Ishikawa (cell line): ENCODE measurements around the gene PHOSPHO1.

Source experiments
- CEBPB ChIP-seq: IDR thresholded peaks from 2 replicates; pipeline ENCODE4 v1.6.1; 2012
- CREB1 ChIP-seq: IDR thresholded peaks from 2 replicates; pipeline ENCODE4 v1.6.1; 2012; ENCODE audit warnings: low read depth
- EP300 ChIP-seq: IDR thresholded peaks from 2 replicates; pipeline ENCODE4 v1.6.1; 2012; ENCODE audit warnings: borderline replicate concordance
- FOXM1 ChIP-seq: IDR thresholded peaks from 2 replicates; pipeline ENCODE4 v1.6.1; 2012; ENCODE audit warnings: low read depth, borderline replicate concordance
- NFIC ChIP-seq: IDR thresholded peaks from 2 replicates; pipeline ENCODE4 v1.6.1; 2012
- RAD21 ChIP-seq: IDR thresholded peaks from 2 replicates; pipeline ENCODE4 v1.6.1; 2012; ENCODE audit warnings: low read depth
- REST ChIP-seq: IDR thresholded peaks from 2 replicates; pipeline ENCODE4 v1.6.1; 2012; ENCODE audit warnings: low read depth, mild to moderate bottlenecking
- TAF1 ChIP-seq: IDR thresholded peaks from 2 replicates; pipeline ENCODE4 v1.6.1; 2012; ENCODE audit warnings: low read depth, mild to moderate bottlenecking
- YY1 ChIP-seq: IDR thresholded peaks from 2 replicates; pipeline ENCODE4 v1.6.1; 2012; ENCODE audit warnings: low read depth

DNA sequence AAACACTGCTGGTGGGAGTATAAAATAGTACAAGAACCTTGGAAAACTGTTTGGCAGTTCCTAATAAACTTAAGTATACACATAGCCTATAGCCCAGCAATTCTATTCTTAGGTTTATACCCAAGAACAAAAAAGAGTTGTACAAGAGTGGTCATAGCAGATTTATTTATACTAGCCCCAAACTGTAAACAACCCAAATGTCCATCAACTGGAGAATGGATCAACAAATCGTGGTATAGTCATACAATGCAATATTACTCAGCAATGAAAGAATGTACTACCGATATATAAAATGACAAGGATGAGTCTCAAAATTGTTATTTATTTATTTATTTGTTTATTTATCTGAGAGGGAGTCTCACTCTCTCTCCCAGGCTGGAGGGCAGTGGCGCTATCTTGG, 43.3 kb downstream of the PHOSPHO1 start:
- TF ChIP-seq REST: no peak
- TF ChIP-seq CREB1: no peak
- TF ChIP-seq TAF1: no peak
- no peak for TF ChIP-seq CEBPB
- no peak for TF ChIP-seq FOXM1
- TF ChIP-seq EP300: no peak
- TF ChIP-seq RAD21: no peak
- no peak for TF ChIP-seq YY1
- no peak for TF ChIP-seq NFIC
